ENCODE results near the gene LIFR.

DNA sequence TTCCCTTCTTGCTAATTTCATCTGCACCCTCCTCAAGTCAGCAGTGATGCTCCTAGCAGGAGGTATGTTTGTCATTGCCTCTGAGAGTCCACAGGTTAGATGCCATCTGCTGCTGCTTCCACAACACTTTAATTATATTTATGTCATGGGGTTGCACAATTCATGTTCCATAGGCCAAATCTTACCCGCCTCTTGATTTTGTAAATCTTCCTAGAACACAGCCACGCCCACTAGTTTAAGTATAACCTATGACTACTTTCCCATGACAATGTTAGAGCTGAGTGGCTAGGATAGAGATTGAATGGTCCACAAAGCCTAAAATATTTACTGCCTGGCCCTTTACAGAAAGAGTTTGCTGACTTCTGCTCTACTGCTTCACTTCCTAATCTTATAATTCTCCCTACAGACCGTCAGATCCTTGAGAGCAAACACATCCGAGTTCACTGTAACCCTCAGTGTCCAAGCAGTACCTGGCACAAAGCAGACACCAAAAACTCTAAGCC is 21.1 kb downstream of the LIFR start:
- TF ChIP-seq, protein P1, sequence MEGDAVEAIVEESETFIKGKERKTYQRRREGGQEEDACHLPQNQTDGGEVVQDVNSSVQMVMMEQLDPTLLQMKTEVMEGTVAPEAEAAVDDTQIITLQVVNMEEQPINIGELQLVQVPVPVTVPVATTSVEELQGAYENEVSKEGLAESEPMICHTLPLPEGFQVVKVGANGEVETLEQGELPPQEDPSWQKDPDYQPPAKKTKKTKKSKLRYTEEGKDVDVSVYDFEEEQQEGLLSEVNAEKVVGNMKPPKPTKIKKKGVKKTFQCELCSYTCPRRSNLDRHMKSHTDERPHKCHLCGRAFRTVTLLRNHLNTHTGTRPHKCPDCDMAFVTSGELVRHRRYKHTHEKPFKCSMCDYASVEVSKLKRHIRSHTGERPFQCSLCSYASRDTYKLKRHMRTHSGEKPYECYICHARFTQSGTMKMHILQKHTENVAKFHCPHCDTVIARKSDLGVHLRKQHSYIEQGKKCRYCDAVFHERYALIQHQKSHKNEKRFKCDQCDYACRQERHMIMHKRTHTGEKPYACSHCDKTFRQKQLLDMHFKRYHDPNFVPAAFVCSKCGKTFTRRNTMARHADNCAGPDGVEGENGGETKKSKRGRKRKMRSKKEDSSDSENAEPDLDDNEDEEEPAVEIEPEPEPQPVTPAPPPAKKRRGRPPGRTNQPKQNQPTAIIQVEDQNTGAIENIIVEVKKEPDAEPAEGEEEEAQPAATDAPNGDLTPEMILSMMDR (conservative IDR thresholded peaks at IDR 0.05): no peak
- no peak for TF ChIP-seq EZH2 (IDR thresholded peaks at IDR 0.05; ENCODE audit: low read depth)

All from PC-9 (cell line).